Ishikawa (cell line): Measurements from ENCODE around the gene MYH9.
A peak's percentile ranks its signal among the peaks of the same experiment; 100 is the strongest.

Source experiments
- CEBPB ChIP-seq: IDR thresholded peaks from 2 replicates; pipeline ENCODE4 v1.6.1; 2012
- CREB1 ChIP-seq: IDR thresholded peaks from 2 replicates; pipeline ENCODE4 v1.6.1; 2012; ENCODE audit warnings: low read depth
- EGR1 ChIP-seq: IDR thresholded peaks from 2 replicates; pipeline ENCODE4 v1.6.1; 2012
- EP300 ChIP-seq: IDR thresholded peaks from 2 replicates; pipeline ENCODE4 v1.6.1; 2012; ENCODE audit warnings: borderline replicate concordance
- FOXM1 ChIP-seq: IDR thresholded peaks from 2 replicates; pipeline ENCODE4 v1.6.1; 2012; ENCODE audit warnings: low read depth, borderline replicate concordance
- MAX ChIP-seq: IDR thresholded peaks from 2 replicates; pipeline ENCODE4 v1.6.1; 2012
- NFIC ChIP-seq: IDR thresholded peaks from 2 replicates; pipeline ENCODE4 v1.6.1; 2012
- RAD21 ChIP-seq: IDR thresholded peaks from 2 replicates; pipeline ENCODE4 v1.6.1; 2012; ENCODE audit warnings: low read depth
- REST ChIP-seq: IDR thresholded peaks from 2 replicates; pipeline ENCODE4 v1.6.1; 2012; ENCODE audit warnings: low read depth, mild to moderate bottlenecking
- TAF1 ChIP-seq: IDR thresholded peaks from 2 replicates; pipeline ENCODE4 v1.6.1; 2012; ENCODE audit warnings: low read depth, mild to moderate bottlenecking
- TCF12 ChIP-seq: IDR thresholded peaks from 2 replicates; pipeline ENCODE4 v1.6.1; 2012; ENCODE audit warnings: low read depth
- TEAD4 ChIP-seq: IDR thresholded peaks from 2 replicates; pipeline ENCODE4 v1.6.1; 2012
- USF1 ChIP-seq: IDR thresholded peaks from 2 replicates; pipeline ENCODE4 v1.6.1; 2012
- YY1 ChIP-seq: IDR thresholded peaks from 2 replicates; pipeline ENCODE4 v1.6.1; 2012; ENCODE audit warnings: low read depth
- ZBTB7A ChIP-seq: IDR thresholded peaks from 2 replicates; pipeline ENCODE4 v1.6.1; 2012; ENCODE audit warnings: low read depth

The MYH9 gene

GRCh38 chr22:36360011-36360410, 27.8 kb downstream of the MYH9 start:
- peak; percentile 53; the same call in 1 of the 2 replicates for TF ChIP-seq TEAD4
- TF ChIP-seq CREB1, result no peak

- TF ChIP-seq CREB1 (no peak), NFIC (no peak)
Measured at GRCh38 chr22:36359470-36359996, 28.2 kb downstream of the MYH9 start.

GRCh38 chr22:36358533-36359469, 29.0 kb downstream of the MYH9 start:
- no peak for TF ChIP-seq USF1
- TF ChIP-seq REST, result no peak
- TF ChIP-seq RAD21, result no peak
- TF ChIP-seq TAF1, result no peak
- no peak for TF ChIP-seq TEAD4
- TF ChIP-seq EP300, result no peak
- no peak for TF ChIP-seq ZBTB7A
- no peak for TF ChIP-seq CREB1
- no peak for TF ChIP-seq YY1

GRCh38 chr22:36356708-36357624, 30.8 kb downstream of the MYH9 start:
- no peak for TF ChIP-seq TEAD4
- no peak for TF ChIP-seq MAX
- TF ChIP-seq CEBPB, result no peak
- no peak for TF ChIP-seq TAF1
- TF ChIP-seq REST, result no peak
- TF ChIP-seq EGR1, result no peak
- no peak for TF ChIP-seq EP300
- TF ChIP-seq ZBTB7A, result no peak
- TF ChIP-seq TCF12, result no peak
- TF ChIP-seq USF1, result no peak
- TF ChIP-seq YY1, result no peak
- no peak for TF ChIP-seq RAD21
- TF ChIP-seq CREB1, result no peak
- no peak for TF ChIP-seq FOXM1
- no peak for TF ChIP-seq NFIC

GRCh38 chr22:36355894-36356293, 31.9 kb downstream of the MYH9 start:
- TF ChIP-seq CEBPB, result no peak
- no peak for TF ChIP-seq YY1
- no peak for TF ChIP-seq MAX
- TF ChIP-seq RAD21, result no peak
- TF ChIP-seq EP300, result no peak
- TF ChIP-seq ZBTB7A, result no peak
- no peak for TF ChIP-seq TCF12
- TF ChIP-seq NFIC, result no peak
- TF ChIP-seq EGR1, result no peak
- TF ChIP-seq CREB1, result no peak
- no peak for TF ChIP-seq FOXM1
